K562 (cell line): ENCODE data around the gene DTNB. TPM values are rescaled to one million over a fixed set of nuclear protein-coding genes. Genes with fewer than 3 reads are reported as not detected.

Experiments
- ATAC-seq: fragments of 200-7000 bp; cut with Tn5 transposase; 3 replicates; pipeline ENCODE4 v1.9.1; 2020; ENCODE audit warnings: moderate library complexity
- BruUV-seq: library from RNA; stranded (reverse); fragments of 400-500 nt; replicated peaks from 2 replicates; lab custom pipeline; 2021; lab: Mats Ljungman, UMichigan
- CTCF ChIA-PET: fragments of 300-600 bp; formaldehyde crosslinking; extraction: SDS; loops from one replicate; lab custom pipeline; 2021; ENCODE audit warnings: low intra/inter-chr PET ratio; lab: Yijun Ruan, JAX
- POLR2A ChIA-PET: fragments of 300-600, 350-650 bp; sonication (Branson Sonifier 250); formaldehyde crosslinking; extraction: SDS; loops from one replicate; lab custom pipeline; 2021; ENCODE audit warnings: antibody characterized with exemption, inconsistent platforms; lab: Yijun Ruan, JAX
- DNase-seq, 4 experiments: peaks; one replicate each; pipeline versions ENCODE4 v3.0.0 to v3.0.0-alpha.2; 2011 to 2018; ENCODE audit warnings: low spot score in 3 of 4, mixed read lengths in 3 of 4; ENCODE audit errors: extremely low read depth in 1 of 4
- FAIRE-seq: peaks from 2 replicates; lab custom pipeline; 2011; peaks lifted over from hg19 to GRCh38; lab: Jason Lieb, UNC
- H2AFZ ChIP-seq: 2 replicates; pipeline ENCODE4 v1.6.0; 2011; ENCODE audit warnings: low read depth, low read length, control low read depth, inconsistent platforms
- H3K27ac ChIP-seq: fragments of 200-600 bp; 3 replicates; pipeline ENCODE4 v1.8.0; 2011; ENCODE audit warnings: low read depth, mild to moderate bottlenecking, control low read depth, inconsistent platforms, low read length, moderate library complexity, mixed read lengths; ENCODE audit errors: extremely low read depth
- H3K27me3 ChIP-seq, 2 experiments: fragments of 300-600 bp in 1 of 2; 2 replicates in 1 of 2; 3 replicates in 1 of 2; pipeline versions ENCODE4 v1.6.0 to v1.8.0; 2011; ENCODE audit warnings: inconsistent platforms in 2 of 2, low read length in 2 of 2, mild to moderate bottlenecking in 1 of 2, mixed read lengths in 1 of 2, moderate library complexity in 1 of 2; ENCODE audit not compliant: control insufficient read depth in 2 of 2, insufficient read depth in 2 of 2
- H3K36me3 ChIP-seq: fragments of 300-600 bp; 3 replicates; pipeline ENCODE4 v1.8.0; 2011; ENCODE audit warnings: mild to moderate bottlenecking, low read length, inconsistent platforms; ENCODE audit not compliant: control insufficient read depth, insufficient read depth
- H3K4me1 ChIP-seq, 2 experiments: fragments of 200-600 bp in 1 of 2; replicated peaks in 1 of 2; 2 replicates in 1 of 2; 3 replicates in 1 of 2; pipeline versions ENCODE4 v1.5.1 to v1.8.0; 2011; ENCODE audit warnings: inconsistent platforms in 2 of 2, low read length in 2 of 2, mild to moderate bottlenecking in 1 of 2, mixed read lengths in 1 of 2, moderate library complexity in 1 of 2; ENCODE audit not compliant: control insufficient read depth in 2 of 2, insufficient read depth in 2 of 2
- H3K4me2 ChIP-seq: 2 replicates; pipeline ENCODE4 v1.6.1; 2011; ENCODE audit warnings: low read length, control low read depth, inconsistent platforms, mixed read lengths; ENCODE audit not compliant: insufficient read depth
- H3K4me3 ChIP-seq: fragments of 200-600 bp; sonication (generic), shearing (Covaris generic); 2 replicates; pipeline ENCODE4 v1.5.1; 2016; ENCODE audit warnings: control low read depth, inconsistent platforms
- H3K79me2 ChIP-seq: fragments of 200-600 bp; 3 replicates; pipeline ENCODE4 v1.8.0; 2011; ENCODE audit warnings: low read length, inconsistent platforms; ENCODE audit not compliant: control insufficient read depth, insufficient read depth
- H3K9ac ChIP-seq, 2 experiments: 2 replicates each; pipeline versions ENCODE4 v1.6.0 to v1.6.1; 2011; ENCODE audit warnings: low read depth in 2 of 2, low read length in 2 of 2, control low read depth in 1 of 2, inconsistent platforms in 1 of 2, mild to moderate bottlenecking in 1 of 2, mixed read lengths in 1 of 2; ENCODE audit not compliant: insufficient read depth in 1 of 2
- H3K9me1 ChIP-seq: one replicate; pipeline ENCODE4 v1.6.0; 2011; ENCODE audit warnings: inconsistent platforms, mild to moderate bottlenecking, low read length, moderate library complexity; ENCODE audit not compliant: control insufficient read depth, insufficient read depth
- H3K9me3 ChIP-seq: replicated peaks from 2 replicates; pipeline ENCODE4 v1.5.1; 2011; ENCODE audit warnings: low read depth, low read length, inconsistent platforms; ENCODE audit not compliant: control insufficient read depth, insufficient read depth
- H4K20me1 ChIP-seq: replicated peaks from 2 replicates; pipeline ENCODE4 v1.6.1; 2011; ENCODE audit warnings: low read length, inconsistent platforms, mixed read lengths; ENCODE audit not compliant: control insufficient read depth, insufficient read depth
- ETS1 ChIP-seq: conservative IDR thresholded peaks from 2 replicates; pipeline ENCODE4 v1.6.1; 2011; ENCODE audit warnings: low read depth, mild to moderate bottlenecking, low read length; ENCODE audit not compliant: control insufficient read depth
- EZH2 ChIP-seq: IDR thresholded peaks from 2 replicates; pipeline ENCODE4 v1.6.1; 2012; ENCODE audit warnings: low read depth, mild to moderate bottlenecking, inconsistent platforms, low read length, borderline replicate concordance
- FOXJ2 ChIP-seq: fragments of 200-800 bp; sonication (Bioruptor generic); IDR thresholded peaks from 2 replicates; pipeline ENCODE4 v1.6.1; 2016; ENCODE audit warnings: missing genetic modification characterization, missing compliant biosample characterization
- MTA3 ChIP-seq: fragments of 450-650 bp; formaldehyde crosslinking; IDR thresholded peaks from 2 replicates; pipeline ENCODE4 v1.6.1; 2017; ENCODE audit warnings: mild to moderate bottlenecking, borderline replicate concordance
- POLR2A ChIP-seq: fragments of 450-650 bp; conservative IDR thresholded peaks from 2 replicates; pipeline ENCODE4 v1.6.1; 2016
- SMC3 ChIP-seq: conservative IDR thresholded peaks from 2 replicates; pipeline ENCODE4 v1.6.1; 2011; ENCODE audit warnings: low read depth, low read length, improper control_type of control experiment; ENCODE audit not compliant: insufficient read depth
- TEAD2 ChIP-seq: fragments of 450-650 bp; IDR thresholded peaks from 2 replicates; pipeline ENCODE4 v1.6.1; 2016; ENCODE audit warnings: missing genetic modification characterization, control low read depth, missing compliant biosample characterization
- TGIF2 ChIP-seq: sonication (generic); formaldehyde crosslinking; IDR thresholded peaks from 2 replicates; pipeline ENCODE4 v1.8.1; 2022; ENCODE audit warnings: mild to moderate bottlenecking, missing genetic modification reagents, moderate library complexity
- TRIM25 ChIP-seq: fragments of 450-650 bp; IDR thresholded peaks from 2 replicates; pipeline ENCODE4 v1.7.0; 2016; ENCODE audit warnings: borderline replicate concordance
- ZNF551 ChIP-seq: fragments of 250-450 bp; sonication (Bioruptor Pico); IDR thresholded peaks from 2 replicates; pipeline ENCODE4 v1.5.0; 2021; ENCODE audit warnings: mild to moderate bottlenecking, moderate library complexity
- in situ Hi-C: fragments of 300-500 bp; cut with MboI; formaldehyde crosslinking; loops from 4 replicates; pipeline ENCODE4 v1.15.0; 2018; ENCODE audit warnings: inconsistent platforms, mixed read lengths
- intact Hi-C: fragments of 100-400 bp; cut with micrococcal nuclease; formaldehyde crosslinking; loops from 2 replicates; pipeline ENCODE4 v1.14.2; 2022
- polyA plus RNA-seq, 8 experiments: library from polyadenylated mRNA; depleted of rRNA in 4 of 8; stranded (reverse) in 5 of 8; unstranded in 3 of 8; fragments of >200 nt; fragmentation: Nextera tagmentation in 2 of 8; fragmentation: Illumina TruSeq in 1 of 8; extraction: Ambion mirVana in 2 of 8; extraction: Trizol in 1 of 8; gene quantifications; 2 replicates each; pipeline versions ENCODE4 v1.2.1 to v1.2.3, GENCODE V29; 2011 to 2014; ENCODE audit warnings: inconsistent platforms in 1 of 8, missing spikeins in 1 of 8
- total RNA-seq, 7 experiments: library from RNA; depleted of rRNA in 6 of 7; stranded (reverse); fragments of >200 nt in 6 of 7; fragmentation: Illumina TruSeq in 2 of 7; extraction: Trizol in 2 of 7; gene quantifications; 2 replicates each; pipeline versions ENCODE4 v1.2.1 to v1.2.3, GENCODE V29; 2011 to 2021; ENCODE audit warnings: low replicate concordance in 1 of 7

Gene DTNB
- total and polyA plus RNA-seq, 9 of the 15 experiments (the other 6 are each of a cell fraction or from before 2014, with no cell fraction given) = 0.18 to 2.0 (median 0.77) TPM; not detected in 2

GRCh38 chr2:25544445-25544844 lies 128.9 kb downstream of the DTNB start:
- H3K36me3 ChIP-seq = no peaks in the 10 kb centered on the region
- no peak overlapping the region for H3K9ac ChIP-seq
- no peaks in the 10 kb centered on the region for H3K79me2 ChIP-seq
- no peaks in the 10 kb centered on the region for H4K20me1 ChIP-seq
- H3K4me2 ChIP-seq = no peak overlapping the region
- FAIRE-seq (no peak), DNase-seq (no peak), ATAC-seq (no peak)
- POLR2A ChIA-PET = no interaction called here
- no peaks in the 10 kb centered on the region for H3K9me1 ChIP-seq
- H3K4me3 ChIP-seq = no peak overlapping the region
- BruUV-seq = no TSS peak
- intact Hi-C loops (no loop called here), in situ Hi-C loops (no loop called here)
- H3K27ac ChIP-seq = no peak overlapping the region
- H2AFZ ChIP-seq = no peak overlapping the region
- no peaks in the 10 kb centered on the region for H3K9me3 ChIP-seq
- H3K27me3 ChIP-seq = peaks cover 0 to 13% of the 10 kb centered on the region in 2 experiments; a peak in 3 of 5 replicates
- H3K4me1 ChIP-seq = no peaks in the 10 kb centered on the region
- CTCF ChIA-PET = no interaction called here
- TF ChIP-seq ETS1 (no peak), FOXJ2 (tag) (no peak), ZNF551 (no peak), MTA3 (no peak), SMC3 (no peak), TEAD2 (tag) (no peak), TGIF2 (no peak), POLR2A (no peak), TRIM25 (no peak), EZH2 (no peak)
